ENCODE results near the gene GCHFR. TPM values are rescaled to one million over a fixed set of nuclear protein-coding genes. Genes with fewer than 3 reads are reported as not detected.

GCHFR gene
- total RNA-seq = 10 to 100 TPM; 17.1 to 73.4 (median 34.7) TPM

GRCh38 chr15:40763801-40764628, at the start of gene GCHFR:
Gene GCHFR, plus strand, starts transcription at chr15:40764068. Its CDS starts 113 bp downstream, at chr15:40764181.
- WGBS, 2 donors = 0% methylated on average over 8 to 11 of the region's 75 CpGs
- H3K4me1 ChIP-seq = peaks cover 18 to 35% of the 10 kb centered on the region in 2 donors

GRCh38 chr15:40714144-40714543, 49.7 kb upstream of the GCHFR start:
- H3K36me3 ChIP-seq = no peaks in the 10 kb centered on the region
- H3K4me3 ChIP-seq (replicated peaks in 1 of 3) = no peak overlapping the region
- H3K9me3 ChIP-seq = no peaks in the 10 kb centered on the region
- H3K27me3 ChIP-seq = no peaks in the 10 kb centered on the region
- no peak overlapping the region for H3K27ac ChIP-seq
- TF ChIP-seq POLR2A (IDR thresholded peaks at IDR 0.05) (no peak), CTCF (IDR thresholded peaks at IDR 0.05) (no peak)
- intact Hi-C loops (cut with DNase I) = no loop called here
- DNase-seq = no peak
- no peaks in the 10 kb centered on the region for H3K4me1 ChIP-seq
- 49 to 94% methylated on average over 2 of the region's 2 CpGs for WGBS, 2 donors

More at GRCh38 chr15:40763801-40764628, at the start of gene GCHFR:
- peak within 1 kb of the TSS; percentile 70 to 87 (median 76) for H3K27ac ChIP-seq
- H3K9me3 ChIP-seq = no peaks in the 10 kb centered on the region
- peak within 1 kb of the TSS; percentile 2 to 48 (median 6) for H3K4me3 ChIP-seq (replicated peaks in 1 of 3)
- no peaks in the 10 kb centered on the region for H3K27me3 ChIP-seq
- peaks cover 0 to 3% of the 10 kb centered on the region in 2 donors for H3K36me3 ChIP-seq
- intact Hi-C loops (cut with DNase I) = loop anchor here (10.0 kb wide), 1 partner anchor 131 kb away; the partner anchor contains the start of gene VPS18
- DNase-seq = peak; percentile 86 to 88
- TF ChIP-seq CTCF (IDR thresholded peaks at IDR 0.05) (peak in 3 of 6 experiments; percentile 27 to 48 (median 48)), POLR2A (IDR thresholded peaks at IDR 0.05) (peak in 1 of 2 donors; percentile 67)

GRCh38 chr15:40716165-40716564, 47.7 kb upstream of the GCHFR start:
- H3K9me3 ChIP-seq = no peaks in the 10 kb centered on the region
- TF ChIP-seq CTCF (IDR thresholded peaks at IDR 0.05) = no peak
- no peak for TF ChIP-seq POLR2A (IDR thresholded peaks at IDR 0.05)
- no peak overlapping the region for H3K27ac ChIP-seq
- no peak for DNase-seq
- intact Hi-C loops (cut with DNase I) = no loop called here
- WGBS, 2 donors = 91 to 95% methylated on average over 6 of the region's 6 CpGs
- H3K36me3 ChIP-seq = no peaks in the 10 kb centered on the region
- no peak overlapping the region for H3K4me3 ChIP-seq (replicated peaks in 1 of 3)
- no peaks in the 10 kb centered on the region for H3K27me3 ChIP-seq
- H3K4me1 ChIP-seq = no peaks in the 10 kb centered on the region

GRCh38 chr15:40721701-40722100, 42.2 kb upstream of the GCHFR start:
- Histone ChIP-seq H3K9me3 (no peaks in the 10 kb centered on the region), H3K4me3 (replicated peaks in 1 of 3) (no peak overlapping the region), H3K36me3 (no peaks in the 10 kb centered on the region), H3K4me1 (no peaks in the 10 kb centered on the region), H3K27me3 (no peaks in the 10 kb centered on the region), H3K27ac (no peak overlapping the region)
- 76 to 83% methylated on average over 1 of the region's 1 CpG for WGBS, 2 donors
- intact Hi-C loops (cut with DNase I) = no loop called here
- no peak for TF ChIP-seq POLR2A (IDR thresholded peaks at IDR 0.05)
- TF ChIP-seq CTCF (IDR thresholded peaks at IDR 0.05) = no peak
- DNase-seq = no peak

GRCh38 chr15:40722354-40722753, 41.5 kb upstream of the GCHFR start:
- H3K36me3 ChIP-seq = no peaks in the 10 kb centered on the region
- WGBS, 2 donors = 94 to 95% methylated on average over 4 of the region's 4 CpGs
- H3K4me3 ChIP-seq (replicated peaks in 1 of 3) = no peak overlapping the region
- intact Hi-C loops (cut with DNase I) = no loop called here
- H3K27me3 ChIP-seq = no peaks in the 10 kb centered on the region
- DNase-seq = no peak
- no peak overlapping the region for H3K27ac ChIP-seq
- no peaks in the 10 kb centered on the region for H3K4me1 ChIP-seq
- H3K9me3 ChIP-seq = no peaks in the 10 kb centered on the region
- TF ChIP-seq POLR2A (IDR thresholded peaks at IDR 0.05) = no peak
- no peak for TF ChIP-seq CTCF (IDR thresholded peaks at IDR 0.05)
